Measurements from ENCODE around the gene ROBO2. TPM values are rescaled to one million over a fixed set of nuclear protein-coding genes. Genes with fewer than 3 reads are reported as not detected.

The ROBO2 gene
- total RNA-seq, 4 donors from 2014 or later = 0.20 to 0.41 (median 0.32) TPM; not detected in 1

DNA sequence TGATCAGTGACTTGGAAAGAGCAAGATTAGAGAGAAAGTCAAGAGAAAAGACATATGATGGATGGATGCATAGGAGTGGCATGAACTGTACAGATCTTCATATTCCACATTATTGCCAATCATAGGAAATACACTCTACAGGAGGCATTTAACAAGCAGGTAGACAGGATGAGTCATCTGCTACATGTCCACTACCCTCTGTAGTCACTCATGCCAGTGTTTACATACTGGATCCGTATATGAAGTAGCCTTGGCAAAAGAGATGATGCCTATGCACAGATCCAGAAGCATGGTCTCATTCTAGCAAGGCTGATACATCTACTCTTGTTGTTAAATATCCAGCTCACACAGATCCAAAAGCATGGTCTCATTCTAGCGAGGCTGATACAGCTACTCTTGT, 632.1 kb downstream of the ROBO2 start:
- TF ChIP-seq, protein P1, sequence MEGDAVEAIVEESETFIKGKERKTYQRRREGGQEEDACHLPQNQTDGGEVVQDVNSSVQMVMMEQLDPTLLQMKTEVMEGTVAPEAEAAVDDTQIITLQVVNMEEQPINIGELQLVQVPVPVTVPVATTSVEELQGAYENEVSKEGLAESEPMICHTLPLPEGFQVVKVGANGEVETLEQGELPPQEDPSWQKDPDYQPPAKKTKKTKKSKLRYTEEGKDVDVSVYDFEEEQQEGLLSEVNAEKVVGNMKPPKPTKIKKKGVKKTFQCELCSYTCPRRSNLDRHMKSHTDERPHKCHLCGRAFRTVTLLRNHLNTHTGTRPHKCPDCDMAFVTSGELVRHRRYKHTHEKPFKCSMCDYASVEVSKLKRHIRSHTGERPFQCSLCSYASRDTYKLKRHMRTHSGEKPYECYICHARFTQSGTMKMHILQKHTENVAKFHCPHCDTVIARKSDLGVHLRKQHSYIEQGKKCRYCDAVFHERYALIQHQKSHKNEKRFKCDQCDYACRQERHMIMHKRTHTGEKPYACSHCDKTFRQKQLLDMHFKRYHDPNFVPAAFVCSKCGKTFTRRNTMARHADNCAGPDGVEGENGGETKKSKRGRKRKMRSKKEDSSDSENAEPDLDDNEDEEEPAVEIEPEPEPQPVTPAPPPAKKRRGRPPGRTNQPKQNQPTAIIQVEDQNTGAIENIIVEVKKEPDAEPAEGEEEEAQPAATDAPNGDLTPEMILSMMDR (IDR thresholded peaks at IDR 0.05) = no peak
- TF ChIP-seq EP300 (IDR thresholded peaks at IDR 0.05; ENCODE audit: low read depth) = no peak
- no peak for TF ChIP-seq POLR2AphosphoS5 (IDR thresholded peaks at IDR 0.05)
- TF ChIP-seq POLR2A (IDR thresholded peaks at IDR 0.05) = no peak
- H3K4me3 ChIP-seq = no peak overlapping the region
- no peaks in the 10 kb centered on the region for H3K27me3 ChIP-seq
- no peak for DNase-seq
- intact Hi-C loops (cut with DNase I; ENCODE audit: low total_unique reads) = no loop called here
- no peaks in the 10 kb centered on the region for H3K4me1 ChIP-seq
- in situ Hi-C loops (cut with MboI; ENCODE audit: low pct_ligation_motif_present in 1 of 4, low pct_unique_long_range_greater_than_20kb in 1 of 4, low sequenced_read_pairs in 3 of 4) = no loop called here
- H3K36me3 ChIP-seq = no peaks in the 10 kb centered on the region
- H3K9me3 ChIP-seq = no peaks in the 10 kb centered on the region
- no peak overlapping the region for H3K27ac ChIP-seq
- WGBS, 2 donors (ENCODE audit: low coverage in 1 of 2) = 57 to 74% methylated on average over 1 to 2 of the region's 2 CpGs

DNA sequence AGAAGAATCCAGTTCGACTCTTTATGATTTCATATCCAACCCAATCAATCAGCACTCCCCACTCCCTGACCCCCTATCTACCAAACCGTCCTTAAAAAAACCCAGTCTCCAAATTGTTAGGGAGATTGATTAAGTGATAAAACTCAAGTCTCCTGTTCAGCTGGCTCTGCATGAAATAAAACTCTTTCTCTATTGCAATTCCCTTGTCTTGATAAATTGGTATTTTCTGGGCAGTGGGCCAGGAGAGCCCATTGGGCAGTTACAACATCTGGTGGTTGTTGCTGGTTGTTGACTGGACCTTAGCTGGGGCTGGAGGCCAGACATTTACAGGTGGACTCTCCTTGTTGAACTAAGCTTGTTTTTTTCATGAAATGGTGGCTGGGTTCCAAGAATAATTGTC, 642.3 kb downstream of the ROBO2 start:
- no peak for DNase-seq
- TF ChIP-seq EP300 (IDR thresholded peaks at IDR 0.05; ENCODE audit: low read depth) (no peak), POLR2A (IDR thresholded peaks at IDR 0.05) (no peak), POLR2AphosphoS5 (IDR thresholded peaks at IDR 0.05) (no peak)
- TF ChIP-seq, protein P1 (IDR thresholded peaks at IDR 0.05) = no peak
- no peak overlapping the region for H3K4me3 ChIP-seq
- H3K27me3 ChIP-seq = no peaks in the 10 kb centered on the region
- no peaks in the 10 kb centered on the region for H3K36me3 ChIP-seq
- WGBS, 2 donors (ENCODE audit: low coverage in 1 of 2) = 63 to 87% methylated on average over 2 of the region's 2 CpGs
- intact Hi-C loops (cut with DNase I; ENCODE audit: low total_unique reads) = no loop called here
- H3K9me3 ChIP-seq = peaks cover 7 to 9% of the 10 kb centered on the region in 2 donors
- no peaks in the 10 kb centered on the region for H3K4me1 ChIP-seq
- no peak overlapping the region for H3K27ac ChIP-seq
- in situ Hi-C loops (cut with MboI; ENCODE audit: low pct_ligation_motif_present in 1 of 4, low pct_unique_long_range_greater_than_20kb in 1 of 4, low sequenced_read_pairs in 3 of 4) = no loop called here

DNA sequence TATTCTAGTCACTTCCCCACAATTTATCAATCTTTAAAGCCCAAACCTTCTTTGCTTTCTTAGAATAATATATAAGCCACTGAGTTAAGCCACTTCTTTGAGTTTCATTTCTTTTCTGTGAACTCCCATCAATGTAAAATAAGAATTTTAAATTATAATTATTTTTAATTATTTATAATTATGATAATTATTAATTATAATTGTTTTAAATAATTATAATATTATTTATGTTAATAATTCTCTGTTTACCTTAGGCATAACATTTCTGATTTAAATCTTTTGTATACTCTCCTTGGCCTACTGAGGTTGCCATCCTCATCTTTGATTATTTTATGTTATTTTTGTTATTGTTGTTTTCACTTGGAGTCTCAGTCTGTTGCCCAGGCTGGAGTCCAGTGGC, 644.2 kb downstream of the ROBO2 start:
- Histone ChIP-seq H3K4me1 (no peaks in the 10 kb centered on the region), H3K27me3 (no peaks in the 10 kb centered on the region), H3K36me3 (no peaks in the 10 kb centered on the region), H3K4me3 (no peak overlapping the region), H3K9me3 (peaks cover 7 to 9% of the 10 kb centered on the region in 2 donors), H3K27ac (no peak overlapping the region)
- intact Hi-C loops (cut with DNase I; ENCODE audit: low total_unique reads) = no loop called here
- in situ Hi-C loops (cut with MboI; ENCODE audit: low pct_ligation_motif_present in 1 of 4, low pct_unique_long_range_greater_than_20kb in 1 of 4, low sequenced_read_pairs in 3 of 4) = no loop called here
- no peak for TF ChIP-seq POLR2AphosphoS5 (IDR thresholded peaks at IDR 0.05)
- TF ChIP-seq, protein P1 (IDR thresholded peaks at IDR 0.05) = no peak
- no peak for DNase-seq

DNA sequence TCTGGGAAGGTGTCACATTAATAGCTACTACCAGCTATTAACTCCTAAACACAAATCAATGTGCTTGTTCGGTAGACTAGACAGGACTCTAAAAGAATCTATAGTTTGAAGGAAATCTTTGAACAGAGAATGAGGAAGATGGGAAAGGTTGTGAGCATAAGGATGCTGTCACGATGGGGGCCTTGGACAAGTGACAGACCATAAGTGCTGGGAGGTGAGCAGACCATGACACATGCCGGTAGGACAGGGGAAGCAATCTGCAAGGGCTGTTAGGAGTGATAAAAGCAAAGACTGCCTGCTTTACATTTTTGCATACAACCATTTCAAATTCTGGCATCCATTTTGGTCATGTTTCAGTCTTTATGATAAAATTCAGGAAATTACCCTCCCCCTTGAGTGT, 645.8 kb downstream of the ROBO2 start:
- DNase-seq = no peak
- in situ Hi-C loops (cut with MboI; ENCODE audit: low pct_ligation_motif_present in 1 of 4, low pct_unique_long_range_greater_than_20kb in 1 of 4, low sequenced_read_pairs in 3 of 4) (no loop called here), intact Hi-C loops (cut with DNase I; ENCODE audit: low total_unique reads) (no loop called here)
- TF ChIP-seq POLR2A (IDR thresholded peaks at IDR 0.05) (no peak), EP300 (IDR thresholded peaks at IDR 0.05; ENCODE audit: low read depth) (no peak), POLR2AphosphoS5 (IDR thresholded peaks at IDR 0.05) (no peak)
- TF ChIP-seq, protein P1 (IDR thresholded peaks at IDR 0.05) = no peak
- peaks cover 7 to 9% of the 10 kb centered on the region in 2 donors for H3K9me3 ChIP-seq
- H3K4me3 ChIP-seq = no peak overlapping the region
- no peaks in the 10 kb centered on the region for H3K36me3 ChIP-seq
- no peak overlapping the region for H3K27ac ChIP-seq
- WGBS, 2 donors (ENCODE audit: low coverage in 1 of 2) = 78 to 80% methylated on average over 3 of the region's 3 CpGs
- H3K4me1 ChIP-seq = no peaks in the 10 kb centered on the region
- H3K27me3 ChIP-seq = no peaks in the 10 kb centered on the region
